Stimulated activated naive CD4-positive, alpha-beta T cell treated with Interleukin-2 at 50 U/mL for 16 hours (primary cell): ENCODE data around the gene TEK.

Experiments
- DNase-seq: peaks from one replicate; lab custom pipeline; 2025; lab: John Stamatoyannopoulos, UW

Gene TEK

GRCh38 chr9:27179245-27179865 lies 70.3 kb downstream of the TEK start:
- DNase-seq = no peak

GRCh38 chr9:27181381-27181780 lies 72.4 kb downstream of the TEK start:
- no peak for DNase-seq

- no peak for DNase-seq
These were observed 73.4 kb downstream of the TEK start for GRCh38 chr9:27182421-27182820.

GRCh38 chr9:27183131-27183530 lies 74.1 kb downstream of the TEK start:
- DNase-seq = no peak

- DNase-seq = no peak
These were observed 74.7 kb downstream of the TEK start for GRCh38 chr9:27183701-27184100.

- no peak for DNase-seq
These were observed 75.7 kb downstream of the TEK start for GRCh38 chr9:27184556-27185351.

GRCh38 chr9:27188426-27188825 lies 79.4 kb downstream of the TEK start:
- no peak for DNase-seq

GRCh38 chr9:27189426-27189825 lies 80.4 kb downstream of the TEK start:
- no peak for DNase-seq

GRCh38 chr9:27192291-27192960 lies 83.4 kb downstream of the TEK start:
- DNase-seq = no peak

GRCh38 chr9:27193886-27194285 lies 84.9 kb downstream of the TEK start:
- DNase-seq = no peak

GRCh38 chr9:27194401-27195091 lies 85.5 kb downstream of the TEK start:
- DNase-seq = no peak

GRCh38 chr9:27195191-27195590 lies 86.2 kb downstream of the TEK start:
- DNase-seq = no peak

- no peak for DNase-seq
These were observed 87.4 kb downstream of the TEK start for GRCh38 chr9:27196383-27196782.

GRCh38 chr9:27198190-27198589 lies 89.2 kb downstream of the TEK start:
- no peak for DNase-seq

GRCh38 chr9:27202056-27202455 lies 93.0 kb downstream of the TEK start:
- DNase-seq = no peak

- DNase-seq = no peak
These were observed 94.8 kb downstream of the TEK start for GRCh38 chr9:27203783-27204182.

- DNase-seq = no peak
These were observed 95.6 kb downstream of the TEK start for GRCh38 chr9:27204578-27204977.

GRCh38 chr9:27205198-27205597 lies 96.2 kb downstream of the TEK start:
- DNase-seq = no peak

- no peak for DNase-seq
These were observed 97.0 kb downstream of the TEK start for GRCh38 chr9:27206041-27206440.

GRCh38 chr9:27209034-27209433 lies 100.0 kb downstream of the TEK start:
- DNase-seq = no peak

- DNase-seq = no peak
These were observed 101.6 kb downstream of the TEK start for GRCh38 chr9:27210588-27210987.

- no peak for DNase-seq
These were observed 103.2 kb downstream of the TEK start for GRCh38 chr9:27212191-27212590.

- DNase-seq = no peak
These were observed 103.6 kb downstream of the TEK start for GRCh38 chr9:27212621-27213020.
